Heart right ventricle (tissue), 16 donors: ENCODE measurements around the gene SCN5A. TPM values are rescaled to one million over a fixed set of nuclear protein-coding genes. Genes with fewer than 3 reads are reported as not detected.

Experiments used
- ATAC-seq, 8 donors: fragments of 200-7000 bp; cut with Tn5 transposase; one replicate each; pipeline ENCODE4 v1.9.1; 2020; ENCODE audit warnings: mild to moderate bottlenecking in 8 of 8, moderate library complexity in 8 of 8, moderate number of reproducible peaks in 1 of 8
- DNase-seq, 2 donors: peaks; one replicate each; pipeline ENCODE4 v3.0.0-alpha.2; 2020
- H3K27ac ChIP-seq, 10 donors: fragments of 200-600 bp; sonication (generic) in 2 of 10; one replicate each; pipeline versions ENCODE4 v1.5.0 to v1.8.0; 2020 to 2022; ENCODE audit warnings: mild to moderate bottlenecking in 3 of 10
- H3K27me3 ChIP-seq, 7 donors: fragments of 200-600 bp; one replicate each; pipeline ENCODE4 v1.8.0; 2021 to 2022; ENCODE audit warnings: mild to moderate bottlenecking in 2 of 7
- H3K36me3 ChIP-seq, 9 donors: fragments of 200-600 bp; sonication (generic) in 1 of 9; one replicate each; pipeline versions ENCODE4 v1.5.0 to v1.8.0; 2020 to 2022; ENCODE audit warnings: mild to moderate bottlenecking in 2 of 9
- H3K4me1 ChIP-seq, 9 donors: fragments of 200-600 bp; sonication (generic) in 1 of 9; one replicate each; pipeline versions ENCODE4 v1.5.0 to v1.8.0; 2020 to 2022; ENCODE audit warnings: mild to moderate bottlenecking in 4 of 9
- H3K4me3 ChIP-seq, 10 donors: fragments of 200-600 bp; sonication (generic) in 2 of 10; one replicate each; pipeline versions ENCODE4 v1.5.0 to v1.8.0; 2020 to 2022; ENCODE audit warnings: mild to moderate bottlenecking in 7 of 10, moderate library complexity in 2 of 10
- H3K9me3 ChIP-seq, 11 donors: fragments of 200-600 bp in 10 of 11; sonication (generic) in 2 of 11; one replicate each; pipeline versions ENCODE4 v1.5.0 to v1.8.0; 2013 to 2022; ENCODE audit warnings: mild to moderate bottlenecking in 2 of 11, control low read depth in 1 of 11, moderate library complexity in 1 of 11
- CTCF ChIP-seq, 9 donors: fragments of 200-600 bp; sonication (generic) in 2 of 9; IDR thresholded peaks; one replicate each; pipeline versions ENCODE4 v1.5.0 to v1.8.0; 2021 to 2022; ENCODE audit warnings: antibody characterized with exemption in 9 of 9, mild to moderate bottlenecking in 5 of 9, moderate library complexity in 1 of 9
- WGBS, 2 donors: extraction: QIAGEN DNeasy Blood & Tissue Kit; methylation state at CpG; one replicate each; pipeline ENCODE4 v1.1.7; 2013; ENCODE audit warnings: inconsistent platforms in 1 of 2; 5-methylcytosine and 5-hydroxymethylcytosine counted together
- intact Hi-C, 10 donors: fragments of 100-400 bp; cut with DNase I; formaldehyde crosslinking; loops; one replicate each; pipeline versions ENCODE4 v1.11.1 to v1.14.2; 2022
- polyA plus RNA-seq, 2 donors: library from polyadenylated mRNA; stranded (reverse); fragments of 200-250 nt; gene quantifications; one replicate each; pipeline ENCODE4 v1.2.3, GENCODE V29; 2013
- total RNA-seq, 10 donors: library from RNA; stranded (reverse); fragmentation: NEBNext Ultra II Directional in 3 of 10; extraction: Animal tissue kit (Norgen Biotek cat#: 25700) in 3 of 10; gene quantifications; one replicate each; pipeline versions ENCODE4 v1.2.1 to v1.2.4, GENCODE V29; 2021 to 2023
- donor health status: Arrhythmogenic right ventricular cardiomyopathy.
- donor health status: ischemic (EF 13 %, LVEDD 7.1; RV severe dilation, severe dysfunction).
- donor health status: healthy with polysubstance abuse.
- donor health status: DM: no; HTN: yes; CAD: no.
- donor health status: DM: no; HTN: no; CAD: no.
- donor health status: ischemic (EF 25% LVEDD 6.9; RV normal size, moderate dysfunction).
- donor health status: ischemic (EF 25% LVEDD 5.7; RV mildly dilated, moderate dysfunction).
- donor health status: healthy.
- donor health status: DM: yes; HTN: yes; CAD: no.
- donor health status: Ischemic cardiomyopathy.
- donor health status: ischemic (EF 35%, LVEDD 5.7; RV mildly dilated, moderate dysfunction).
- donor health status: nonischemic (EF 11% LVEDD 7.7; RV severe dilation, severe dysfunction).
- donor health status: DM: yes; HTN: yes; CAD: no.
- donor health status: PGD.
- donor health status: ischemic (EF 29% LVEDD 5.4; RV normal size, mild dysfunction).
- donor health status: nonischemic (EF 23%, LVEDD 6.1; RV moderate dilation, normal function).

The SCN5A gene
- total and polyA plus RNA-seq, 12 donors = 29.9 to 254 (median 177) TPM

- Histone ChIP-seq H3K36me3 (peaks cover 0 to 71% (median 0%) of the 10 kb centered on the region in 9 donors), H3K9me3 (no peaks in the 10 kb centered on the region), H3K4me1 (peaks cover 0 to 4% (median 0%) of the 10 kb centered on the region in 9 donors), H3K27me3 (no peaks in the 10 kb centered on the region), H3K4me3 (no peak overlapping the region), H3K27ac (peak overlapping the region in 2 of 10 donors; percentile 36 to 38)
- DNase-seq (no peak), ATAC-seq (peak in 2 of 8 donors; percentile 3 to 4)
- no peak for TF ChIP-seq CTCF (IDR thresholded peaks at IDR 0.05)
- WGBS, 2 donors = 73 to 76% methylated on average over 10 of the region's 10 CpGs
- intact Hi-C loops = no loop called here
Measured at GRCh38 chr3:38561746-38562466, 87.6 kb downstream of the SCN5A start.

GRCh38 chr3:38560996-38561717 is 88.3 kb downstream of the SCN5A start:
- peaks cover 0 to 4% (median 0%) of the 10 kb centered on the region in 9 donors for H3K4me1 ChIP-seq
- H3K9me3 ChIP-seq = no peaks in the 10 kb centered on the region
- intact Hi-C loops = no loop called here
- DNase-seq (no peak), ATAC-seq (peak in 3 of 8 donors; percentile 8 to 29 (median 28))
- peak overlapping the region in 1 of 10 donors; percentile 36 for H3K27ac ChIP-seq
- peaks cover 0 to 76% (median 0%) of the 10 kb centered on the region in 9 donors for H3K36me3 ChIP-seq
- no peak for TF ChIP-seq CTCF (IDR thresholded peaks at IDR 0.05)
- WGBS, 2 donors = 75 to 77% methylated on average over 7 of the region's 7 CpGs
- no peak overlapping the region for H3K4me3 ChIP-seq
- H3K27me3 ChIP-seq = no peaks in the 10 kb centered on the region

- no peaks in the 10 kb centered on the region for H3K9me3 ChIP-seq
- ATAC-seq (no peak), DNase-seq (no peak)
- no peak overlapping the region for H3K4me3 ChIP-seq
- intact Hi-C loops = no loop called here
- WGBS, 2 donors = 94% methylated on average over 6 of the region's 6 CpGs
- H3K36me3 ChIP-seq = peaks cover 0 to 76% (median 0%) of the 10 kb centered on the region in 9 donors
- H3K27ac ChIP-seq = no peak overlapping the region
- H3K27me3 ChIP-seq = no peaks in the 10 kb centered on the region
- TF ChIP-seq CTCF (IDR thresholded peaks at IDR 0.05) = peak in 1 of 9 donors; percentile 27
- H3K4me1 ChIP-seq = peaks cover 0 to 4% (median 0%) of the 10 kb centered on the region in 9 donors
Measured at GRCh38 chr3:38560284-38560683, 89.2 kb downstream of the SCN5A start.

GRCh38 chr3:38558864-38559263 is 90.6 kb downstream of the SCN5A start:
- no peak overlapping the region for H3K27ac ChIP-seq
- peaks cover 0 to 8% (median 0%) of the 10 kb centered on the region in 11 donors for H3K9me3 ChIP-seq
- no peak overlapping the region for H3K4me3 ChIP-seq
- peaks cover 0 to 75% (median 0%) of the 10 kb centered on the region in 9 donors for H3K36me3 ChIP-seq
- DNase-seq = no peak
- intact Hi-C loops = no loop called here
- no peak for ATAC-seq
- H3K4me1 ChIP-seq = peaks cover 0 to 4% (median 0%) of the 10 kb centered on the region in 9 donors
- no peak for TF ChIP-seq CTCF (IDR thresholded peaks at IDR 0.05)
- WGBS, 2 donors = 69 to 76% methylated on average over 1 of the region's 1 CpG
- no peaks in the 10 kb centered on the region for H3K27me3 ChIP-seq
